Upper lobe of left lung (tissue), 6 donors: ENCODE results near the gene FOXP4. TPM values are rescaled to one million over a fixed set of nuclear protein-coding genes. Genes with fewer than 3 reads are reported as not detected.
A peak's percentile ranks its signal among the peaks of the same experiment; 100 is the strongest.

ENCODE experiments used
- ATAC-seq, 2 donors: fragments of 200-7000 bp; cut with Tn5 transposase; one replicate each; pipeline ENCODE4 v1.9.1; 2022; ENCODE audit warnings: mild to moderate bottlenecking in 2 of 2, moderate library complexity in 2 of 2; ENCODE audit not compliant: low FRiP score in 2 of 2
- DNase-seq, 2 donors: peaks; one replicate each; pipeline ENCODE4 v3.0.0-alpha.2; 2019 to 2020
- H3K27ac ChIP-seq, 4 donors: fragments of 200-600 bp; sonication (generic); one replicate each; pipeline ENCODE4 v1.5.1; 2016 to 2019
- H3K27me3 ChIP-seq, 4 donors: fragments of 200-600 bp; sonication (generic); one replicate each; pipeline ENCODE4 v1.5.1; 2017 to 2019
- H3K36me3 ChIP-seq, 4 donors: fragments of 200-600 bp; sonication (generic); one replicate each; pipeline ENCODE4 v1.5.1; 2016 to 2019
- H3K4me1 ChIP-seq, 4 donors: fragments of 200-600 bp; sonication (generic); one replicate each; pipeline ENCODE4 v1.5.1; 2018 to 2019
- H3K4me3 ChIP-seq, 4 donors: fragments of 200-600 bp; sonication (generic); one replicate each; pipeline ENCODE4 v1.5.1; 2017 to 2019; ENCODE audit warnings: mild to moderate bottlenecking in 2 of 4, moderate library complexity in 1 of 4
- H3K9me3 ChIP-seq, 4 donors: fragments of 200-600 bp; sonication (generic); one replicate each; pipeline ENCODE4 v1.5.1; 2018 to 2019
- EP300 ChIP-seq, 4 donors: sonication (generic); formaldehyde crosslinking; IDR thresholded peaks; one replicate each; pipeline ENCODE4 v1.5.1; 2017; ENCODE audit warnings: antibody characterized with exemption in 4 of 4, control low read depth in 2 of 4
- POLR2A ChIP-seq, 4 donors: fragments of 450-650 bp; IDR thresholded peaks; one replicate each; pipeline ENCODE4 v1.5.1; 2016 to 2017; ENCODE audit warnings: antibody characterized with exemption in 4 of 4, mild to moderate bottlenecking in 2 of 4
- POLR2AphosphoS5 ChIP-seq, 2 donors: sonication (generic); formaldehyde crosslinking; IDR thresholded peaks; one replicate each; pipeline ENCODE4 v1.5.1; 2017; ENCODE audit warnings: antibody characterized with exemption in 2 of 2
- WGBS, 2 donors: methylation state at CpG; one replicate each; pipeline ENCODE4 v1.1.5; 2017 to 2018; 5-methylcytosine and 5-hydroxymethylcytosine counted together
- total RNA-seq, 6 donors: library from RNA; depleted of rRNA in 4 of 6; stranded (reverse); fragments of >200 nt in 4 of 6; gene quantifications; one replicate each; pipeline versions ENCODE4 v1.1.0 to v1.2.1, GENCODE V29; 2016 to 2021
- TF ChIP-seq, protein P1 (sequence below), 6 experiments: fragments of 450-650 bp in 4 of 6; fragments of 200-600 bp in 2 of 6; sonication (generic) in 2 of 6; IDR thresholded peaks; one replicate each; pipeline ENCODE4 v1.5.1; 2016 to 2019; ENCODE audit warnings: antibody characterized with exemption in 6 of 6
- donor health status: DM: no; HTN: no; CAD: no; lungs with moderate emphysema.
- donor health status: DM: no; HTN: yes; CAD: no; lungs with severe emphysema.

Gene FOXP4
- total RNA-seq, 6 donors from 2014 or later: 21.0 to 52.2 (median 27.7) TPM

DNA sequence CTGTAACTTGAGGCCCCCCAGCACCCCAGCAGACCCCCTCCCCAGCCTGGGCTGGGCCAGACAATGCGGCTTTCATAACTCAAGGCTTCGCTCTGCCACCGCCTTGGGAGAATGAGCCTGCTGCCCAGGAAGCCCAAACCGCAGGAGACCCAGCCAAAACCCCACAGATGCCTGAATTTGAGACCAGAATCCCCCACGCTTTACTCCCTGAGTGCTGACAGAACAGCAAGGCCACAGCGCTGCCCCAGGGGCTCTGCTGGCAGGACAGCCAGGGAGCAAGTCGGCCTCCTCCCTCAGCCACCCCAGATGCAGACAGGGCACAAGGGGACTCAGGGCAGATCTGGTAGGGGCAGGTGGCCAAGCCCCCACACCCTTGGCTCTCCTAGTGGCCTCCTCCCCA, 94.2 kb downstream of the FOXP4 start:
- Histone ChIP-seq H3K4me3 (no peak overlapping the region), H3K4me1 (peaks cover 29 to 40% (median 33%) of the 10 kb centered on the region in 4 donors), H3K36me3 (no peaks in the 10 kb centered on the region), H3K27me3 (peaks cover 0 to 23% (median 14%) of the 10 kb centered on the region in 4 donors), H3K9me3 (no peaks in the 10 kb centered on the region), H3K27ac (peak overlapping the region in 1 of 4 donors; percentile 79)
- ATAC-seq (no peak), DNase-seq (no peak)
- WGBS, 2 donors: 85 to 94% methylated on average over 7 of the region's 7 CpGs
- TF ChIP-seq, protein P1, sequence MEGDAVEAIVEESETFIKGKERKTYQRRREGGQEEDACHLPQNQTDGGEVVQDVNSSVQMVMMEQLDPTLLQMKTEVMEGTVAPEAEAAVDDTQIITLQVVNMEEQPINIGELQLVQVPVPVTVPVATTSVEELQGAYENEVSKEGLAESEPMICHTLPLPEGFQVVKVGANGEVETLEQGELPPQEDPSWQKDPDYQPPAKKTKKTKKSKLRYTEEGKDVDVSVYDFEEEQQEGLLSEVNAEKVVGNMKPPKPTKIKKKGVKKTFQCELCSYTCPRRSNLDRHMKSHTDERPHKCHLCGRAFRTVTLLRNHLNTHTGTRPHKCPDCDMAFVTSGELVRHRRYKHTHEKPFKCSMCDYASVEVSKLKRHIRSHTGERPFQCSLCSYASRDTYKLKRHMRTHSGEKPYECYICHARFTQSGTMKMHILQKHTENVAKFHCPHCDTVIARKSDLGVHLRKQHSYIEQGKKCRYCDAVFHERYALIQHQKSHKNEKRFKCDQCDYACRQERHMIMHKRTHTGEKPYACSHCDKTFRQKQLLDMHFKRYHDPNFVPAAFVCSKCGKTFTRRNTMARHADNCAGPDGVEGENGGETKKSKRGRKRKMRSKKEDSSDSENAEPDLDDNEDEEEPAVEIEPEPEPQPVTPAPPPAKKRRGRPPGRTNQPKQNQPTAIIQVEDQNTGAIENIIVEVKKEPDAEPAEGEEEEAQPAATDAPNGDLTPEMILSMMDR (IDR thresholded peaks at IDR 0.05): no peak
- TF ChIP-seq EP300 (IDR thresholded peaks at IDR 0.05): no peak
- no peak for TF ChIP-seq POLR2A (IDR thresholded peaks at IDR 0.05)

GRCh38 chr6:41641352-41641925, 95.3 kb downstream of the FOXP4 start:
- Histone ChIP-seq H3K27me3 (peaks cover 0 to 23% (median 14%) of the 10 kb centered on the region in 4 donors), H3K4me3 (no peak overlapping the region), H3K4me1 (peaks cover 29 to 43% (median 33%) of the 10 kb centered on the region in 4 donors), H3K27ac (peak overlapping the region in 1 of 4 donors; percentile 59), H3K36me3 (no peaks in the 10 kb centered on the region), H3K9me3 (no peaks in the 10 kb centered on the region)
- ATAC-seq (no peak), DNase-seq (no peak)
- no peak for TF ChIP-seq POLR2AphosphoS5 (IDR thresholded peaks at IDR 0.05)
- TF ChIP-seq, protein P1 (IDR thresholded peaks at IDR 0.05): no peak
- TF ChIP-seq EP300 (IDR thresholded peaks at IDR 0.05): no peak
- no peak for TF ChIP-seq POLR2A (IDR thresholded peaks at IDR 0.05)
- 76 to 90% methylated on average over 8 to 9 of the region's 9 CpGs for WGBS, 2 donors

DNA sequence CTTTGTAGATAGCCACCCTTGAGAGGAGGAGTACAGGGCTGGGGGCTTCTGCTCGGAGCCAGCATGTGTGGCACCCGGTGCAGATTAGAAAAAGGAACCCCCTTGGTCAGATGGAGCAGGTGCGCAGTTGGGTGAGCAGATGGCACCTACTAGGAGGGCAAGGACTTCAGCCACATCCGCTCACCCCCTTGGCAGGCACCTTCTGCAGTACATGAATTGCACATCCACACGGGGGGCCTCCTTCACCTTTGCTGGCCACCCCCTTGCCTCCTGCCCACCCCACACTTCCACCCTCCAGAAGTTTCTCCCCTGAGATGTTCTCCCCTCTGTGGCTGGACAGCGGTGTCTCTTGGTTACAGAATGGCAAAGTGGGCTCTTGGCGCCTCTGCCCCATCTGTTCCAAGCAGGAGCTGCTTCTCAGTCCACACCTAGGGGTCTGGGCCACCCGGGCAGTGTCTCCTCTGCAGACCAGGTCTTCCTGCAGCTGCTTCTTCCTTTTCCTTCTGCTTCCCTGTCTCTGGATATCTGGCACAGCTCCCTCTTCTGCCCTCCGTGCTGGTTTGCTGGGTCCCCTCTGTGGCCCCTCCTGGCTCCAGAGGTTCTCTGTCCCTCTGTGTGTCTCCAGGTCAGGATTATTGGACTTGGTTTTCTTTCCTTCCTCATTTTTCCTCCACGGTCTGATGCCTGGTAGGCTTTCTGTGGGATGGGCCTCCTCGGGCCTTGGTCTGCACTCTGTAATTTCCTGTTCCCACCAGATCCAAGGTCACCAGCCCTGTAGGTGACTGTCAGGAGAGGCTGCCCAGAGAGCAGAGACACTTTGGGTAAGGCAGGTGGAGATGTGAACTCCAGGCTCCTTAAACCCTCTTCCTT, 96.1 kb downstream of the FOXP4 start:
- WGBS, 2 donors: 64 to 74% methylated on average over 11 of the region's 11 CpGs
- peaks cover 0 to 17% (median 11%) of the 10 kb centered on the region in 4 donors for H3K27me3 ChIP-seq
- H3K4me3 ChIP-seq: no peak overlapping the region
- H3K36me3 ChIP-seq: no peaks in the 10 kb centered on the region
- H3K4me1 ChIP-seq: peaks cover 20 to 34% (median 27%) of the 10 kb centered on the region in 4 donors
- H3K9me3 ChIP-seq: no peaks in the 10 kb centered on the region
- H3K27ac ChIP-seq: peak overlapping the region in 2 of 4 donors; percentile 26 to 59
- no peak for DNase-seq
- no peak for ATAC-seq
- TF ChIP-seq EP300 (IDR thresholded peaks at IDR 0.05) (no peak), POLR2AphosphoS5 (IDR thresholded peaks at IDR 0.05) (no peak), POLR2A (IDR thresholded peaks at IDR 0.05) (no peak)
- TF ChIP-seq, protein P1 (IDR thresholded peaks at IDR 0.05): no peak

GRCh38 chr6:41642960-41643898, 97.0 kb downstream of the FOXP4 start:
- DNase-seq (no peak), ATAC-seq (no peak)
- Histone ChIP-seq H3K36me3 (no peaks in the 10 kb centered on the region), H3K27ac (peak overlapping the region in 2 of 4 donors; percentile 26 to 59), H3K4me3 (no peak overlapping the region), H3K27me3 (peaks cover 0 to 8% (median 3%) of the 10 kb centered on the region in 4 donors), H3K4me1 (peaks cover 11 to 26% (median 19%) of the 10 kb centered on the region in 4 donors), H3K9me3 (no peaks in the 10 kb centered on the region)
- WGBS, 2 donors: 56 to 59% methylated on average over 9 to 10 of the region's 10 CpGs
- TF ChIP-seq EP300 (IDR thresholded peaks at IDR 0.05): no peak
- no peak for TF ChIP-seq POLR2AphosphoS5 (IDR thresholded peaks at IDR 0.05)
- TF ChIP-seq POLR2A (IDR thresholded peaks at IDR 0.05): no peak
- TF ChIP-seq, protein P1 (IDR thresholded peaks at IDR 0.05): no peak
